K562 (cell line): Measurements from ENCODE around the gene UBE2L6. TPM values are rescaled to one million over a fixed set of nuclear protein-coding genes. Genes with fewer than 3 reads are reported as not detected.

Experiments
- E2F1 ChIP-seq: sonication (generic); formaldehyde crosslinking; IDR thresholded peaks from 2 replicates; pipeline ENCODE4 v1.8.1; 2023; ENCODE audit warnings: mild to moderate bottlenecking, missing genetic modification reagents, moderate library complexity
- HMBOX1 ChIP-seq: sonication (generic); IDR thresholded peaks from 2 replicates; pipeline ENCODE4 v1.6.1; 2016
- HNRNPH1 ChIP-seq: fragments of 200-400 bp; formaldehyde crosslinking; optimal IDR thresholded peaks from 2 replicates; pipeline ENCODE3; 2017; ENCODE audit warnings: low read depth, mild to moderate bottlenecking, low read length, moderate library complexity
- KAT2B ChIP-seq: IDR thresholded peaks from one replicate; pipeline ENCODE4 v1.6.1; 2012; ENCODE audit warnings: low read depth, mild to moderate bottlenecking, control low read depth, inconsistent platforms, low read length, moderate library complexity
- KLF16 ChIP-seq: IDR thresholded peaks from 2 replicates; pipeline ENCODE4 v1.6.1; 2016; ENCODE audit warnings: antibody characterized with exemption
- NCOR1 ChIP-seq: fragments of 450-650 bp; IDR thresholded peaks from 2 replicates; pipeline ENCODE4 v1.6.1; 2016; ENCODE audit warnings: mild to moderate bottlenecking, moderate library complexity
- POLR2B ChIP-seq: fragments of 450-650 bp; IDR thresholded peaks from 2 replicates; pipeline ENCODE4 v1.6.1; 2018; ENCODE audit warnings: low read depth; ENCODE audit not compliant: partially characterized antibody
- REST ChIP-seq, 2 experiments: fragments of 450-650 bp; formaldehyde crosslinking in 1 of 2; IDR thresholded peaks; 2 replicates each; pipeline versions ENCODE4 v1.4.0 to v1.6.1; 2014 to 2020; ENCODE audit warnings: mild to moderate bottlenecking in 2 of 2, borderline replicate concordance in 1 of 2, low read depth in 1 of 2
- TAF15 ChIP-seq: fragments of 200-400 bp; formaldehyde crosslinking; IDR thresholded peaks from 2 replicates; pipeline ENCODE4 v1.6.1; 2017; ENCODE audit warnings: mild to moderate bottlenecking, low read depth, low read length, moderate library complexity
- THAP7 ChIP-seq: fragments of 250-450 bp; sonication (Bioruptor Pico); IDR thresholded peaks from 2 replicates; pipeline ENCODE4 v1.5.0; 2021
- ZNF253 ChIP-seq: fragments of 250-450 bp; sonication (Bioruptor Pico); conservative IDR thresholded peaks from 2 replicates; pipeline ENCODE4 v1.6.1; 2021; ENCODE audit warnings: mild to moderate bottlenecking
- polyA plus RNA-seq, 8 experiments: library from polyadenylated mRNA; depleted of rRNA in 4 of 8; stranded (reverse) in 5 of 8; unstranded in 3 of 8; fragments of >200 nt; fragmentation: Nextera tagmentation in 2 of 8; fragmentation: Illumina TruSeq in 1 of 8; extraction: Ambion mirVana in 2 of 8; extraction: Trizol in 1 of 8; gene quantifications; 2 replicates each; pipeline versions ENCODE4 v1.2.1 to v1.2.3, GENCODE V29; 2011 to 2014; ENCODE audit warnings: inconsistent platforms in 1 of 8, missing spikeins in 1 of 8
- total RNA-seq, 7 experiments: library from RNA; depleted of rRNA in 6 of 7; stranded (reverse); fragments of >200 nt in 6 of 7; fragmentation: Illumina TruSeq in 2 of 7; extraction: Trizol in 2 of 7; gene quantifications; 2 replicates each; pipeline versions ENCODE4 v1.2.1 to v1.2.3, GENCODE V29; 2011 to 2021; ENCODE audit warnings: low replicate concordance in 1 of 7

The UBE2L6 gene
- total and polyA plus RNA-seq, 9 of the 15 experiments (the other 6 are each of a cell fraction or from before 2014, with no cell fraction given), result 5.9 to 24.9 (median 9.7) TPM

DNA sequence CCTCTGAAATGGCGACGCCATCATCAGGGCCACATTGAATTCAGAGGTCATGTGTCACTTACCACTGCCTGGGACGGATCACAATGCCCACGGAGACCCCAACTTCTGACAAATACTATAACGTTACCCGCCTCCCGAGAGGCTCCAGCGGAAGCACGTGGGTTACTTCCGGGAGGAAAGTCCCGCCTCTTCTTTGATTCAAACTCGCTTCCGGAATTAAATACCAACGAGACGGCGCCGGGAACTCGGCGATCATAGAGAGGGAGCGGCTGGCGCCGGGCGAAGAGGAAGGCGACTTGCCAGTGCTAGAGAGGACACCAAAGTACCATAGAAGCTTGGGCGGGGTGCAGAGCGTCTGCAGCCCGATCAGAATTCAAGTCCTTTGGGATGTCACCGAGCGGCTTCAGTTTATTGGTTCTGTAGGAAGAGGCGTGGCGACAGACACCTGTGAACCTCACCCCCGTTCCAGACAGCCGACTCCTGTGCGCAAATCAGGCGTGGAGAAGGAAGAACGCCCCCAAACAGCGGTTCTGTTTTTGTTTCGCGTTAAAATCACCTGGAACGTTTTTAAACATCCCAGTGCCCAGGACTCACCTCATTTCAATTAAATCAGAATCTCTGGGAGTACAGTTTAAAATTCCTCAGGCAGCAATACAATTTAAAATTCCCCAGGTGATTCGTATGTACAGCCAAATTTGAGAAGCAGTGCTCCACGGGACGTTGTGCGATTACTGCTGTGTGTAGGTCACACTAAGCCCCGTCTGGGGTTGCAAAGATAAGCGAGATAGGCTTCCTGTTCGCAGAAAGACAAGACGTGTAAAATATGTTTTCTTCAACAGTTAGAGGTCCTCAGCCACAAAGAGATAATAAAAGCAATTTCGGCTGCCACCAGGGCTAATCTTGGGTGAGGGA, 36.6 kb downstream of the UBE2L6 start, which contains the start of gene TIMM10 (continued):
- TF ChIP-seq E2F1 (CRISPR knock-in tag), result 0 out of 2 replicates have a peak, but pooled peaks have one; percentile 66
- peak; percentile 40 for TF ChIP-seq POLR2B
- peak; percentile 54; the same call in 1 of the 2 replicates for TF ChIP-seq REST (IDR thresholded peaks at IDR 0.05; ENCODE audit: borderline replicate concordance)
- TF ChIP-seq REST (CRISPR knock-in tag; IDR thresholded peaks at IDR 0.05; ENCODE audit: low read depth), result no peak; the same call in 1 of the 2 replicates
- TF ChIP-seq KLF16, result peak; percentile 88
- TF ChIP-seq HNRNPH1, result no peak
- peak; percentile 90 for TF ChIP-seq NCOR1
- no peak for TF ChIP-seq THAP7 (CRISPR knock-in tag)
- no peak for TF ChIP-seq KAT2B
- TF ChIP-seq ZNF253 (CRISPR knock-in tag), result no peak
- TF ChIP-seq TAF15, result no peak
- no peak for TF ChIP-seq HMBOX1
